SU-DHL-6 (cell line): ENCODE results near the gene SNU13.

Experiments
- EZH2phosphoT487 ChIP-seq: fragments of 200-600 bp; sonication (generic), shearing (Covaris generic); conservative IDR thresholded peaks from 2 replicates; pipeline ENCODE4 v1.6.1; 2018; ENCODE audit warnings: mild to moderate bottlenecking, antibody characterized with exemption, low read length, moderate library complexity, mixed read lengths
- TF ChIP-seq, protein P1 (sequence below): fragments of 200-600 bp; sonication (generic); IDR thresholded peaks from one replicate; pipeline ENCODE4 v1.5.1; 2017; ENCODE audit warnings: antibody characterized with exemption, mild to moderate bottlenecking, low read length, moderate library complexity; ENCODE audit not compliant: insufficient read depth, poor library complexity, severe bottlenecking

DNA sequence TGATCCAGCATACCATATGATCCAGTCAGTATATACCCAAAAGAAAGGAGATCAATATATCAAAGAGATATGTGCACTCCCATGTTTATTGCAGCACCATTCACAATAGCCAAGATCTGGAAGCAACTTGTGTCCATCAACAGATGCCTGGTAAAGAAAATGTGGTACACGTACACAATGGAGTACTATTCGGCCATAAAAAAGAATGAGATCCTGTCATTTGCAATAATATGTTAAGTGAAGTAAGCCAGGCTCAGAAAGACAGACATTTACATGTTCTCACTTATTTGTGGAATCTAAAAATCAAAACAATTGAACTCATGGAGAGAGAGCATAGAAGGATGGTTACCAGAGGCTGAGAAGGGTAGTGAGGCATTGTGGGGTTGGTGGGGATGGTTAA, 27.0 kb downstream of the SNU13 start:
- TF ChIP-seq, protein P1, sequence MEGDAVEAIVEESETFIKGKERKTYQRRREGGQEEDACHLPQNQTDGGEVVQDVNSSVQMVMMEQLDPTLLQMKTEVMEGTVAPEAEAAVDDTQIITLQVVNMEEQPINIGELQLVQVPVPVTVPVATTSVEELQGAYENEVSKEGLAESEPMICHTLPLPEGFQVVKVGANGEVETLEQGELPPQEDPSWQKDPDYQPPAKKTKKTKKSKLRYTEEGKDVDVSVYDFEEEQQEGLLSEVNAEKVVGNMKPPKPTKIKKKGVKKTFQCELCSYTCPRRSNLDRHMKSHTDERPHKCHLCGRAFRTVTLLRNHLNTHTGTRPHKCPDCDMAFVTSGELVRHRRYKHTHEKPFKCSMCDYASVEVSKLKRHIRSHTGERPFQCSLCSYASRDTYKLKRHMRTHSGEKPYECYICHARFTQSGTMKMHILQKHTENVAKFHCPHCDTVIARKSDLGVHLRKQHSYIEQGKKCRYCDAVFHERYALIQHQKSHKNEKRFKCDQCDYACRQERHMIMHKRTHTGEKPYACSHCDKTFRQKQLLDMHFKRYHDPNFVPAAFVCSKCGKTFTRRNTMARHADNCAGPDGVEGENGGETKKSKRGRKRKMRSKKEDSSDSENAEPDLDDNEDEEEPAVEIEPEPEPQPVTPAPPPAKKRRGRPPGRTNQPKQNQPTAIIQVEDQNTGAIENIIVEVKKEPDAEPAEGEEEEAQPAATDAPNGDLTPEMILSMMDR: no peak
- TF ChIP-seq EZH2phosphoT487: no peak
